GM23338 (cell line): ENCODE results near the gene ARHGAP10. TPM values are rescaled to one million over a fixed set of nuclear protein-coding genes. Genes with fewer than 3 reads are reported as not detected.

ENCODE experiments used
- ATAC-seq: fragments of 200-7000 bp; cut with Tn5 transposase; 3 replicates; pipeline ENCODE4 v1.9.1; 2020
- DNase-seq: peaks from one replicate; pipeline ENCODE4 v3.0.0-alpha.2; 2015; ENCODE audit warnings: low spot score
- H2AFZ ChIP-seq: fragments of 200-600 bp; sonication (generic); 2 replicates; pipeline ENCODE4 v1.8.0; 2016; ENCODE audit warnings: antibody characterized with exemption, mild to moderate bottlenecking, moderate library complexity
- H3F3A ChIP-seq: fragments of 200-600 bp; sonication (generic); replicated peaks from 2 replicates; pipeline ENCODE4 v1.8.0; 2017; ENCODE audit warnings: antibody characterized with exemption, mixed run types, low read depth
- H3K27ac ChIP-seq: fragments of 200-600 bp; sonication (generic); 2 replicates; pipeline ENCODE4 v1.6.1; 2016; ENCODE audit warnings: low read depth
- H3K27me3 ChIP-seq: fragments of 200-600 bp; sonication (generic); 2 replicates; pipeline ENCODE4 v1.8.0; 2016; ENCODE audit warnings: mild to moderate bottlenecking, mixed run types, moderate library complexity; ENCODE audit not compliant: insufficient read depth
- H3K36me3 ChIP-seq: fragments of 200-600 bp; sonication (generic); 2 replicates; pipeline ENCODE4 v1.8.0; 2016; ENCODE audit warnings: mild to moderate bottlenecking; ENCODE audit not compliant: insufficient read depth
- H3K4me1 ChIP-seq: fragments of 200-600 bp; sonication (generic); 2 replicates; pipeline ENCODE4 v1.8.0; 2016; ENCODE audit warnings: mild to moderate bottlenecking, moderate library complexity; ENCODE audit not compliant: insufficient read depth
- H3K4me2 ChIP-seq: fragments of 200-600 bp; sonication (generic); 2 replicates; pipeline ENCODE4 v1.7.1; 2017; ENCODE audit warnings: mixed run types
- H3K4me3 ChIP-seq: fragments of 200-600 bp; sonication (generic); 2 replicates; pipeline ENCODE4 v1.6.1; 2016; ENCODE audit warnings: mixed run types
- H3K79me2 ChIP-seq: fragments of 200-600 bp; sonication (generic); replicated peaks from 2 replicates; pipeline ENCODE4 v1.8.0; 2017; ENCODE audit warnings: mild to moderate bottlenecking; ENCODE audit not compliant: insufficient read depth
- H3K9me2 ChIP-seq: fragments of 200-600 bp; sonication (generic); 2 replicates; pipeline ENCODE4 v1.8.0; 2017; ENCODE audit not compliant: insufficient read depth
- H4K20me1 ChIP-seq: fragments of 200-600 bp; sonication (generic); replicated peaks from 2 replicates; pipeline ENCODE4 v1.8.0; 2017; ENCODE audit warnings: mild to moderate bottlenecking; ENCODE audit not compliant: insufficient read depth
- H3K27ac Mint-ChIP-seq: 2 replicates; pipeline ENCODE4 v1.8.0; 2020; ENCODE audit warnings: inconsistent platforms, mild to moderate bottlenecking, moderate library complexity, mixed read lengths
- H3K27me3 Mint-ChIP-seq: 3 replicates; pipeline ENCODE4 v1.8.0; 2022; ENCODE audit warnings: low read depth, mild to moderate bottlenecking, moderate library complexity, mixed read lengths, inconsistent platforms; ENCODE audit not compliant: insufficient read depth, poor library complexity
- H3K36me3 Mint-ChIP-seq: 3 replicates; pipeline ENCODE4 v1.8.0; 2021; ENCODE audit warnings: low read depth, mild to moderate bottlenecking, inconsistent platforms, moderate library complexity, mixed read lengths
- H3K4me1 Mint-ChIP-seq: 3 replicates; pipeline ENCODE4 v1.8.0; 2020; ENCODE audit warnings: mild to moderate bottlenecking, inconsistent platforms, mixed read lengths
- H3K4me3 Mint-ChIP-seq: 3 replicates; pipeline ENCODE4 v1.8.0; 2021; ENCODE audit warnings: moderate library complexity, mild to moderate bottlenecking, inconsistent platforms, mixed read lengths
- H3K9me3 Mint-ChIP-seq: 3 replicates; pipeline ENCODE4 v1.8.0; 2020; ENCODE audit warnings: moderate library complexity, mild to moderate bottlenecking, inconsistent platforms, mixed read lengths
- CREB1 ChIP-seq: fragments of 250-450 bp; sonication (Bioruptor Pico); IDR thresholded peaks from 2 replicates; pipeline ENCODE4 v1.5.0; 2020; ENCODE audit warnings: low read depth, mild to moderate bottlenecking, moderate library complexity
- EZH2 ChIP-seq: fragments of 200-600 bp; sonication (generic); IDR thresholded peaks from one replicate; pipeline ENCODE4 v1.8.0; 2017; ENCODE audit warnings: antibody characterized with exemption, mild to moderate bottlenecking, low read depth; ENCODE audit not compliant: unreplicated experiment
- EZH2phosphoT487 ChIP-seq: fragments of 200-600 bp; sonication (generic); IDR thresholded peaks from one replicate; pipeline ENCODE4 v1.8.1; 2018; ENCODE audit warnings: antibody characterized with exemption; ENCODE audit not compliant: unreplicated experiment
- NANOG ChIP-seq: IDR thresholded peaks from 2 replicates; pipeline ENCODE4 v1.6.1; 2016; ENCODE audit warnings: antibody characterized with exemption, borderline replicate concordance
- POLR2AphosphoS5 ChIP-seq: IDR thresholded peaks from 2 replicates; pipeline ENCODE4 v1.6.1; 2016; ENCODE audit warnings: antibody characterized with exemption, low read depth
- ZNF114 ChIP-seq: fragments of 250-450 bp; sonication (Bioruptor Pico); IDR thresholded peaks from 2 replicates; pipeline ENCODE4 v1.5.0; 2020; ENCODE audit warnings: mild to moderate bottlenecking, moderate library complexity
- polyA plus RNA-seq: library from polyadenylated mRNA; unstranded; fragments of >200 nt; fragmentation: Nextera tagmentation; extraction: Ambion mirVana; gene quantifications from 2 replicates; pipeline ENCODE4 v1.2.1, GENCODE V29; 2016
- total RNA-seq: library from RNA; depleted of rRNA; stranded (reverse); fragments of >200 nt; shearing (Covaris generic); gene quantifications from 2 replicates; pipeline ENCODE4 v1.2.3, GENCODE V29; 2014
- TF ChIP-seq, protein P1 (sequence below): fragments of 250-450 bp; sonication (Bioruptor Pico); IDR thresholded peaks from 2 replicates; pipeline ENCODE4 v1.5.0; 2020; ENCODE audit warnings: mild to moderate bottlenecking, moderate library complexity
- TF ChIP-seq, protein P2 (sequence below): IDR thresholded peaks from one replicate; pipeline ENCODE4 v1.6.1; 2018; ENCODE audit warnings: antibody characterized with exemption; ENCODE audit not compliant: unreplicated experiment
- TF ChIP-seq, protein P3 (sequence below), 2 experiments: fragments of 200-600 bp in 1 of 2; sonication (generic) in 1 of 2; conservative IDR thresholded peaks; 2 replicates each; pipeline versions ENCODE4 v1.5.1 to v1.6.1; 2016 to 2017; ENCODE audit warnings: antibody characterized with exemption in 2 of 2, low read depth in 2 of 2, mild to moderate bottlenecking in 2 of 2, moderate library complexity in 1 of 2

ARHGAP10 gene
- total and polyA plus RNA-seq, 2 experiments from 2014 or later = 5.1 to 6.3 TPM

DNA sequence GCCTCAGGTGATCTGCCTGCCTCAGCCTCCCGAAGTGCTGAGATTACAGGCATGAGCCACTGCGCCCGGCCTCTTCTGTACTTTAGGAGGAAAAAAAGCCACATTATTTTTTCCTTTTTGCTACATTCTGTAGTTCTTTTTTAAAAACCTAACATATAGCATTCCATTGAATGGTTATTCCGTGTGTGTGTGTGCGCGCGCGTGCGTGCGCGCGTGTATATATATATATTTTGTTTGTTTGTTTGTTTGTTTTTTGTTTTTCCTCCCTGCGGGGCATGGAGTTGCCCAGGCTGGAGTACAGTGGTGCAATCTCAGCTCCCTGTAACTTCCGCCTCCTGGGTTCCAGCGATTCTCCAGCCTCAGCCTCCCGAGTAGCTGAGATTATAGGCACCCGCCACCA, 59.5 kb downstream of the ARHGAP10 start:
- H3K36me3 Mint-ChIP-seq = no peaks in the 10 kb centered on the region
- Histone ChIP-seq H4K20me1 (no peaks in the 10 kb centered on the region), H3K4me1 (peaks cover 7% of the 10 kb centered on the region; the same call in 1 of the 2 replicates), H3F3A (no peaks in the 10 kb centered on the region), H3K36me3 (no peaks in the 10 kb centered on the region), H3K9me2 (no peaks in the 10 kb centered on the region), H3K4me3 (no peak overlapping the region), H3K79me2 (no peaks in the 10 kb centered on the region), H3K4me2 (no peak overlapping the region), H3K27me3 (no peaks in the 10 kb centered on the region), H2AFZ (no peak overlapping the region), H3K27ac (no peak overlapping the region)
- no peak for TF ChIP-seq CREB1 (CRISPR knock-in tag)
- no peak for ATAC-seq
- peaks cover 2% of the 10 kb centered on the region for H3K27me3 Mint-ChIP-seq
- H3K4me3 Mint-ChIP-seq = no peak overlapping the region
- peaks cover 15% of the 10 kb centered on the region; the same call in 2 of the 3 replicates for H3K4me1 Mint-ChIP-seq
- H3K9me3 Mint-ChIP-seq = no peaks in the 10 kb centered on the region
- no peak overlapping the region for H3K27ac Mint-ChIP-seq
- no peak for DNase-seq

GRCh38 chr4:147791865-147792264, 60.0 kb downstream of the ARHGAP10 start:
- no peaks in the 10 kb centered on the region for H3K79me2 ChIP-seq
- no peaks in the 10 kb centered on the region for H3K36me3 ChIP-seq
- no peaks in the 10 kb centered on the region for H3K36me3 Mint-ChIP-seq
- no peak overlapping the region for H3K4me3 Mint-ChIP-seq
- H3K27ac Mint-ChIP-seq = no peak overlapping the region
- H3K9me2 ChIP-seq = no peaks in the 10 kb centered on the region
- H3K9me3 Mint-ChIP-seq = no peaks in the 10 kb centered on the region
- H3K27me3 Mint-ChIP-seq = peaks cover 2% of the 10 kb centered on the region
- ATAC-seq (no peak), DNase-seq (no peak)
- H3K4me1 ChIP-seq = peaks cover 7% of the 10 kb centered on the region; the same call in 1 of the 2 replicates
- no peak overlapping the region for H3K27ac ChIP-seq
- no peaks in the 10 kb centered on the region for H4K20me1 ChIP-seq
- no peak overlapping the region for H3K4me3 ChIP-seq
- no peak overlapping the region for H3K4me2 ChIP-seq
- H3K27me3 ChIP-seq = no peaks in the 10 kb centered on the region
- no peaks in the 10 kb centered on the region for H3F3A ChIP-seq
- TF ChIP-seq NANOG (no peak), EZH2phosphoT487 (no peak), POLR2AphosphoS5 (no peak), EZH2 (no peak), ZNF114 (CRISPR knock-in tag) (no peak)
- TF ChIP-seq, protein P1, sequence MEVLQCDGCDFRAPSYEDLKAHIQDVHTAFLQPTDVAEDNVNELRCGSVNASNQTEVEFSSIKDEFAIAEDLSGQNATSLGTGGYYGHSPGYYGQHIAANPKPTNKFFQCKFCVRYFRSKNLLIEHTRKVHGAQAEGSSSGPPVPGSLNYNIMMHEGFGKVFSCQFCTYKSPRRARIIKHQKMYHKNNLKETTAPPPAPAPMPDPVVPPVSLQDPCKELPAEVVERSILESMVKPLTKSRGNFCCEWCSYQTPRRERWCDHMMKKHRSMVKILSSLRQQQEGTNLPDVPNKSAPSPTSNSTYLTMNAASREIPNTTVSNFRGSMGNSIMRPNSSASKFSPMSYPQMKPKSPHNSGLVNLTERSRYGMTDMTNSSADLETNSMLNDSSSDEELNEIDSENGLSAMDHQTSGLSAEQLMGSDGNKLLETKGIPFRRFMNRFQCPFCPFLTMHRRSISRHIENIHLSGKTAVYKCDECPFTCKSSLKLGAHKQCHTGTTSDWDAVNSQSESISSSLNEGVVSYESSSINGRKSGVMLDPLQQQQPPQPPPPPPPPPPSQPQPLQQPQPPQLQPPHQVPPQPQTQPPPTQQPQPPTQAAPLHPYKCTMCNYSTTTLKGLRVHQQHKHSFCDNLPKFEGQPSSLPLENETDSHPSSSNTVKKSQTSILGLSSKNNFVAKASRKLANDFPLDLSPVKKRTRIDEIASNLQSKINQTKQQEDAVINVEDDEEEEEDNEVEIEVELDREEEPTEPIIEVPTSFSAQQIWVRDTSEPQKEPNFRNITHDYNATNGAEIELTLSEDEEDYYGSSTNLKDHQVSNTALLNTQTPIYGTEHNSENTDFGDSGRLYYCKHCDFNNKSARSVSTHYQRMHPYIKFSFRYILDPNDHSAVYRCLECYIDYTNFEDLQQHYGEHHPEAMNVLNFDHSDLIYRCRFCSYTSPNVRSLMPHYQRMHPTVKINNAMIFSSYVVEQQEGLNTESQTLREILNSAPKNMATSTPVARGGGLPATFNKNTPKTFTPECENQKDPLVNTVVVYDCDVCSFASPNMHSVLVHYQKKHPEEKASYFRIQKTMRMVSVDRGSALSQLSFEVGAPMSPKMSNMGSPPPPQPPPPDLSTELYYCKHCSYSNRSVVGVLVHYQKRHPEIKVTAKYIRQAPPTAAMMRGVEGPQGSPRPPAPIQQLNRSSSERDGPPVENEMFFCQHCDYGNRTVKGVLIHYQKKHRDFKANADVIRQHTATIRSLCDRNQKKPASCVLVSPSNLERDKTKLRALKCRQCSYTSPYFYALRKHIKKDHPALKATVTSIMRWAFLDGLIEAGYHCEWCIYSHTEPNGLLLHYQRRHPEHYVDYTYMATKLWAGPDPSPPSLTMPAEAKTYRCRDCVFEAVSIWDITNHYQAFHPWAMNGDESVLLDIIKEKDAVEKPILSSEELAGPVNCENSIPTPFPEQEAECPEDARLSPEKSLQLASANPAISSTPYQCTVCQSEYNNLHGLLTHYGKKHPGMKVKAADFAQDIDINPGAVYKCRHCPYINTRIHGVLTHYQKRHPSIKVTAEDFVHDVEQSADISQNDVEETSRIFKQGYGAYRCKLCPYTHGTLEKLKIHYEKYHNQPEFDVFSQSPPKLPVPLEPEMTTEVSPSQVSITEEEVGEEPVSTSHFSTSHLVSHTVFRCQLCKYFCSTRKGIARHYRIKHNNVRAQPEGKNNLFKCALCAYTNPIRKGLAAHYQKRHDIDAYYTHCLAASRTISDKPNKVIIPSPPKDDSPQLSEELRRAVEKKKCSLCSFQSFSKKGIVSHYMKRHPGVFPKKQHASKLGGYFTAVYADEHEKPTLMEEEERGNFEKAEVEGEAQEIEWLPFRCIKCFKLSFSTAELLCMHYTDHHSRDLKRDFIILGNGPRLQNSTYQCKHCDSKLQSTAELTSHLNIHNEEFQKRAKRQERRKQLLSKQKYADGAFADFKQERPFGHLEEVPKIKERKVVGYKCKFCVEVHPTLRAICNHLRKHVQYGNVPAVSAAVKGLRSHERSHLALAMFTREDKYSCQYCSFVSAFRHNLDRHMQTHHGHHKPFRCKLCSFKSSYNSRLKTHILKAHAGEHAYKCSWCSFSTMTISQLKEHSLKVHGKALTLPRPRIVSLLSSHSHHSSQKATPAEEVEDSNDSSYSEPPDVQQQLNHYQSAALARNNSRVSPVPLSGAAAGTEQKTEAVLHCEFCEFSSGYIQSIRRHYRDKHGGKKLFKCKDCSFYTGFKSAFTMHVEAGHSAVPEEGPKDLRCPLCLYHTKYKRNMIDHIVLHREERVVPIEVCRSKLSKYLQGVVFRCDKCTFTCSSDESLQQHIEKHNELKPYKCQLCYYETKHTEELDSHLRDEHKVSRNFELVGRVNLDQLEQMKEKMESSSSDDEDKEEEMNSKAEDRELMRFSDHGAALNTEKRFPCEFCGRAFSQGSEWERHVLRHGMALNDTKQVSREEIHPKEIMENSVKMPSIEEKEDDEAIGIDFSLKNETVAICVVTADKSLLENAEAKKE (CRISPR knock-in tag) = no peak
- TF ChIP-seq, protein P2, sequence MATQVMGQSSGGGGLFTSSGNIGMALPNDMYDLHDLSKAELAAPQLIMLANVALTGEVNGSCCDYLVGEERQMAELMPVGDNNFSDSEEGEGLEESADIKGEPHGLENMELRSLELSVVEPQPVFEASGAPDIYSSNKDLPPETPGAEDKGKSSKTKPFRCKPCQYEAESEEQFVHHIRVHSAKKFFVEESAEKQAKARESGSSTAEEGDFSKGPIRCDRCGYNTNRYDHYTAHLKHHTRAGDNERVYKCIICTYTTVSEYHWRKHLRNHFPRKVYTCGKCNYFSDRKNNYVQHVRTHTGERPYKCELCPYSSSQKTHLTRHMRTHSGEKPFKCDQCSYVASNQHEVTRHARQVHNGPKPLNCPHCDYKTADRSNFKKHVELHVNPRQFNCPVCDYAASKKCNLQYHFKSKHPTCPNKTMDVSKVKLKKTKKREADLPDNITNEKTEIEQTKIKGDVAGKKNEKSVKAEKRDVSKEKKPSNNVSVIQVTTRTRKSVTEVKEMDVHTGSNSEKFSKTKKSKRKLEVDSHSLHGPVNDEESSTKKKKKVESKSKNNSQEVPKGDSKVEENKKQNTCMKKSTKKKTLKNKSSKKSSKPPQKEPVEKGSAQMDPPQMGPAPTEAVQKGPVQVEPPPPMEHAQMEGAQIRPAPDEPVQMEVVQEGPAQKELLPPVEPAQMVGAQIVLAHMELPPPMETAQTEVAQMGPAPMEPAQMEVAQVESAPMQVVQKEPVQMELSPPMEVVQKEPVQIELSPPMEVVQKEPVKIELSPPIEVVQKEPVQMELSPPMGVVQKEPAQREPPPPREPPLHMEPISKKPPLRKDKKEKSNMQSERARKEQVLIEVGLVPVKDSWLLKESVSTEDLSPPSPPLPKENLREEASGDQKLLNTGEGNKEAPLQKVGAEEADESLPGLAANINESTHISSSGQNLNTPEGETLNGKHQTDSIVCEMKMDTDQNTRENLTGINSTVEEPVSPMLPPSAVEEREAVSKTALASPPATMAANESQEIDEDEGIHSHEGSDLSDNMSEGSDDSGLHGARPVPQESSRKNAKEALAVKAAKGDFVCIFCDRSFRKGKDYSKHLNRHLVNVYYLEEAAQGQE = no peak
- TF ChIP-seq, protein P3, sequence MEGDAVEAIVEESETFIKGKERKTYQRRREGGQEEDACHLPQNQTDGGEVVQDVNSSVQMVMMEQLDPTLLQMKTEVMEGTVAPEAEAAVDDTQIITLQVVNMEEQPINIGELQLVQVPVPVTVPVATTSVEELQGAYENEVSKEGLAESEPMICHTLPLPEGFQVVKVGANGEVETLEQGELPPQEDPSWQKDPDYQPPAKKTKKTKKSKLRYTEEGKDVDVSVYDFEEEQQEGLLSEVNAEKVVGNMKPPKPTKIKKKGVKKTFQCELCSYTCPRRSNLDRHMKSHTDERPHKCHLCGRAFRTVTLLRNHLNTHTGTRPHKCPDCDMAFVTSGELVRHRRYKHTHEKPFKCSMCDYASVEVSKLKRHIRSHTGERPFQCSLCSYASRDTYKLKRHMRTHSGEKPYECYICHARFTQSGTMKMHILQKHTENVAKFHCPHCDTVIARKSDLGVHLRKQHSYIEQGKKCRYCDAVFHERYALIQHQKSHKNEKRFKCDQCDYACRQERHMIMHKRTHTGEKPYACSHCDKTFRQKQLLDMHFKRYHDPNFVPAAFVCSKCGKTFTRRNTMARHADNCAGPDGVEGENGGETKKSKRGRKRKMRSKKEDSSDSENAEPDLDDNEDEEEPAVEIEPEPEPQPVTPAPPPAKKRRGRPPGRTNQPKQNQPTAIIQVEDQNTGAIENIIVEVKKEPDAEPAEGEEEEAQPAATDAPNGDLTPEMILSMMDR (conservative IDR thresholded peaks at IDR 0.05; ENCODE audit: low read depth in 2 of 2) = no peak
- peaks cover 13% of the 10 kb centered on the region; the same call in 2 of the 3 replicates for H3K4me1 Mint-ChIP-seq
- no peak overlapping the region for H2AFZ ChIP-seq
